ENCODE results near the gene MAL. TPM values are rescaled to one million over a fixed set of nuclear protein-coding genes. Genes with fewer than 3 reads are reported as not detected.

MAL gene
- total RNA-seq (2014; rRNA removed; shearing (Covaris generic)) = not detected in 2 replicates

DNA sequence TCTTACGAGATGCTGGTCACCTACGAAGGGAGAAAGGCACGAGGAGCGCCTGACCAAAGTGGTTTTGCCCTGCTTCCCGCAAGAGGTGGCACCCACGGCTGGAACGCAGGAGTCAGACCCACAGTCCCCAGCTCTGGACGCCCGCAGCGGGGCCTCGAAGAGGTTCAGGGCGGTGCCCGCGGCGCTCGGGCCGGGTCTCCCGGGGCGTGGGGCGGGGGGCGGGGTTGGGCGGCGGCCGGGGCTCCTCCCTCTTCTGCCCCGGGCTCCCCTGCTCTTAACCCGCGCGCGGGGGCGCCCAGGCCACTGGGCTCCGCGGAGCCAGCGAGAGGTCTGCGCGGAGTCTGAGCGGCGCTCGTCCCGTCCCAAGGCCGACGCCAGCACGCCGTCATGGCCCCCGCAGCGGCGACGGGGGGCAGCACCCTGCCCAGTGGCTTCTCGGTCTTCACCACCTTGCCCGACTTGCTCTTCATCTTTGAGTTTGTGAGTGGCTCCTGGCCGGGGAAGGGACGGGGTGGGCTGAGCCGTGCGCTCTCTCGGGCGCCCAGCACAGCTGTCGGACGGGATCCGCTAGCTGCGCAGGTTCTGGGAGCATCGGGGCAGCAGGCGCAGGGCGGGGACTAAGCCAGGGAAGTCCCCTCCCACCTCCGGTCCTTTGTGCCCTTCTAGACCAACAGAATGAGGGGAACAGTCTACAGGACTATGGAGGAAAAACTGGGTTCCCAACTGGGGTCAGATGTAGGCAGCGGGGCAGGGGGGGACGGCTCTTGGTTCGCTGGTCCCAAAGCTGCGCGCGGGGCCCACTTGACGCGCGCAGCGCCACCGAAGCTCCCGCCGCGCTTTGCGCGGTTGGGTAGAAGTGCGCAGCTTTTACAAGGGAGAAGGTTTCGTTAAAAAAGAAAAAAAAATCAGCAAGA, at the start of gene MAL:
MAL (plus strand) TSS at position 303 of the 914 bp plus-strand sequence; CDS start at position 388, 85 bp downstream.
- peaks cover 44% of the 10 kb centered on the region for H3K27me3 ChIP-seq (replicated peaks)
- H3K4me3 ChIP-seq = no peak within 1 kb of the TSS
- no peaks in the 10 kb centered on the region for H3K4me1 ChIP-seq (replicated peaks)
- H3K36me3 ChIP-seq = no peaks in the 10 kb centered on the region
- DNase-seq (ENCODE audit: low read depth in 1 of 2, low spot score in 2 of 2) = no peak
- H3K9me3 ChIP-seq (replicated peaks) = no peaks in the 10 kb centered on the region
- no peak within 1 kb of the TSS for H3K27ac ChIP-seq

DNA sequence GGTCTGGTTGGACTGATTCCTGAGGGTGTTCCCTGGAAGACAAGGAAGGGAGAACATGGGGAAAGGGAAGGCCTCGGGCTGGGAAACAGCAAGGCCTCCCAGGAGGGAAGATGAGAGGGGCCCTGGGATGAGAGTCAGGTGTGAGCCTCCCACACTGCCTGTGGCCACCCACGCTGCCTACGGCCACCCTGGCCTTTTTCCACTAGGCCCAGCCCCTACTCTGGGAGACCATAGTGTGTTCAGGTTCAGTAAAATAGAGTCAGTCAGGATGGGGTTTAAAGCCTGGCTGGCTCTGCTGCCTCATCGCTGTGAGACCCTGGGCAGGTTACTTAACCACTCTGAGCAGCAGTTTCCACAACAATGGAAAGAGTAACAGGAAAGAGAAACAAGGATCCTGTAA, 47.7 kb upstream of the MAL start:
- Histone ChIP-seq H3K27ac (no peak overlapping the region), H3K36me3 (no peaks in the 10 kb centered on the region), H3K9me3 (replicated peaks) (no peaks in the 10 kb centered on the region), H3K4me3 (no peak overlapping the region), H3K4me1 (replicated peaks) (no peaks in the 10 kb centered on the region), H3K27me3 (replicated peaks) (peaks cover 11% of the 10 kb centered on the region)
- DNase-seq (ENCODE audit: low read depth in 1 of 2, low spot score in 2 of 2) = no peak

DNA sequence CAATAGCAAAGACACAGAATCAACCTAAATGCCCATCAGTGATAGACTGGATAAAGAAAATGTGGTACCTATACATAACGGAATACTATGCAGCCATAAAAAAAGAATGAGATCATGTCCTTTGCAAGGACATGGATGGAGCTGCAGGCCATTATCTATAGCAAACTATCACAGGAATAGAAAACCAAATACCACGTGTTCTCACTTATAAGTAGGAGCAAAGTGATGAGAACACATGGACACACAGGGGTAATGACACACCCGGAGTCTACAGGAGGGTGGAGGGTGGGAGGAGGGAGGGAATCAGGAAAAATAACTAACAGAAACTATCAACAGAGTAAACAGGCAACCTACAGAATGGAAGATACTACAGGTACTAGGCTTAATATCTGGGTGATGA, 46.6 kb upstream of the MAL start:
- Histone ChIP-seq H3K9me3 (replicated peaks) (no peaks in the 10 kb centered on the region), H3K4me1 (replicated peaks) (no peaks in the 10 kb centered on the region), H3K36me3 (no peaks in the 10 kb centered on the region), H3K4me3 (no peak overlapping the region), H3K27me3 (replicated peaks) (peaks cover 11% of the 10 kb centered on the region), H3K27ac (no peak overlapping the region)
- no peak for DNase-seq (ENCODE audit: low read depth in 1 of 2, low spot score in 2 of 2)

DNA sequence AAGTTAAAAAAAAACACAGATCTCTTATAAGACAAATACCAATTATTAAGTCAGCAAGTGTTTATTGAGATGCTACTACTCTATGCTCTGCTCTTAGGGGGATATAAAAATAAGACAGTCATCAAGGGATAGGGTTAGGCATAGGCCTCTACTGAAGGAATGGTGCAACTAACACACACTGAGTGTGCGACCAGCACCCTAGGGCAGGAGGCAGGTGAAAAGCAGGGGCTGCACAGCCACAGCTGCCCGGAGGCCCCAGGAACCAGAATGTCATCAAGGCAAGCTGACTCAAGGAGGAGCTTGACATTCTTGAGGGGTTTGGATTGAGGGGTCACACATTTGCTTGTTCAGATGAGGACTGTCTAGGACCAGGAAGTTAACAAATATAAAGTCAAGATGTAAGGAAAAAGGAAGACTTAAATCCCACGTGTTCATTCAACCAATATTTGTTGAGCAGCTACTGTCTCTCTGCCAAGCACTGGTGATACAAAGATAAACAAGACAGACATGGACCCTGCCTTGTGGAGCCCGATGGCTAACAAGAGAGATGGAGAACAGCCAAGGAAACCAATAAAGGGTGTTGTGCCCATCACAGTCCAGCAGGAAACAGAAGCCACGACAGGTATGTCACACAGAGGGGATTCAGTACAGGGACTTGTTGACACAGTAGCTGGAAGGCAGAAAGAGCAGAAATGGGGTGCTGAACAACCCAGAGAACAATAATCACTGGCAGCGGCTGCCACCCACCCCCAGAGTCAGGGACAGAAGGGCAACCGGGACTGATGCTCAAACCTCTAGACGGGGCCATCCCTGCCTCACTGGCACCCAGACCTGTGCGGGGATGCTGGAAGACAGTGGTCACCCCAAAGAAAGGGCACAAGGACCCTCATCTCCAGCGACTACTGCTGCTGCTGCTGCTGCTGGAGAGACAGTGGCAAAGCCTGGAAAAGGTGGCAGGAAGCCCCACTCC, 45.8 kb upstream of the MAL start:
- DNase-seq (ENCODE audit: low read depth in 1 of 2, low spot score in 2 of 2) = no peak
- Histone ChIP-seq H3K36me3 (no peaks in the 10 kb centered on the region), H3K4me3 (no peak overlapping the region), H3K27ac (no peak overlapping the region), H3K4me1 (replicated peaks) (no peaks in the 10 kb centered on the region), H3K27me3 (replicated peaks) (peaks cover 11% of the 10 kb centered on the region), H3K9me3 (replicated peaks) (no peaks in the 10 kb centered on the region)

DNA sequence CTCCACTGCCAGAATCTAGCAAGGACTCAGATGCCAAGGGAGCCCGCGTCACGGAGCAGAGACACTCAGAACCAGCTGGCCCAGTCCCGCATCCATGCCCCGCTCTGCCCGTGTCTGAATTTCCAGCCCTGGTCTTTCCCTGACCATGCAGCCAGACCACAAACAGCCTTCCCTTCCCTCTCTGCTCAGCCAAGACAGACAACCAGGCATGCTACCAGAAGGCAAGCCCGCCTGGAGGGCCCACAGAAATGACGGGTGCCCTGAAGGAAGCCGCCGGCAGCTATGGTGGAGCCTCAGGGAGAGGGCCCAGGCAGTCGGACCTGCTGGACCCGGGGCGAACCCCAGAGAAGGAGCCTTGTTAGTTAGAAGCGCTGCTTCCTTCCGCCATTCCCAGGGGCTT, 45.1 kb upstream of the MAL start:
- H3K4me3 ChIP-seq = no peak overlapping the region
- H3K27ac ChIP-seq = no peak overlapping the region
- no peaks in the 10 kb centered on the region for H3K36me3 ChIP-seq
- H3K27me3 ChIP-seq (replicated peaks) = peaks cover 10% of the 10 kb centered on the region
- DNase-seq (ENCODE audit: low read depth in 1 of 2, low spot score in 2 of 2) = no peak
- H3K9me3 ChIP-seq (replicated peaks) = no peaks in the 10 kb centered on the region
- H3K4me1 ChIP-seq (replicated peaks) = no peaks in the 10 kb centered on the region

DNA sequence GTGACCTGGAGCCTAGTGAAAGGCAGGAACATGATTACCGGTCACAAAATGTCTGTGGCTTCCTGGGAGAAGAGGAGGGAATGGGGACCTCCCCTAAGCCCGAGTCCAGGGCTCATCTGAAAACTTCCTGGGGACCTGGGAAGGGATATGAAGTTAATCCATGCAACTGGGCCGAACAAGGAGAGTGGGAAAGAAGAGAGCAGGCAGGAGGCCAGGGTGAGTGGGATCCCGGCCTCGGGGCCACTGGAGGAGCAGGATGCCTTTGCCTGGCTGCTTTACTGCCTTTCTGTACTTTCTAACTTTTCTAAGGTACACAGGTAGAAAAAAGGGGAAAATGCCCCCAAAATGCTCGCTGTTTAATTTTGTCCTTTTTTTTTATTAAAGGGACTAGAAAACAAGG, 43.4 kb upstream of the MAL start:
- Histone ChIP-seq H3K4me3 (no peak overlapping the region), H3K4me1 (replicated peaks) (no peaks in the 10 kb centered on the region), H3K27me3 (replicated peaks) (no peaks in the 10 kb centered on the region; the same call in 1 of the 2 replicates), H3K9me3 (replicated peaks) (no peaks in the 10 kb centered on the region), H3K27ac (no peak overlapping the region), H3K36me3 (no peaks in the 10 kb centered on the region)
- DNase-seq (ENCODE audit: low read depth in 1 of 2, low spot score in 2 of 2) = no peak

DNA sequence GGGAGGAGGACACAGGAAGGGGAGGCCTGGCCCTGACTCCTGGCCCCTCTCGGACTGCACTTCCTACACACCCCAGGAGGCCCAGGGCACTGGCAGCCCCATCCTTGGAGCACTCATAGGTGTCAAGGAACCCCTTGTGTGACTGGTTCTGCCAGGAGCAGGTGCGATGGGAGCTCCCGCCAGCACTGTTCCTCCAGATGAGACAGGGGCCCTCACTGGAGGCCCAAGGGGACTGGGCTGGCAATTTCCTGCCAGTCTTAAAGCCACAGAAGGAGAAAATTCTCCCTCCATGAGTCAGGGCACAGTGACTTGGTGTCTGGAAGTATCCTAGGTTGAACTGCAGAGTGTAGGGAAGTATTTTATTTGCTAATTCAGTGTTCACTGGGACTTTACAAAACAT, 42.8 kb upstream of the MAL start:
- H3K4me3 ChIP-seq = no peak overlapping the region
- H3K4me1 ChIP-seq (replicated peaks) = no peaks in the 10 kb centered on the region
- H3K9me3 ChIP-seq (replicated peaks) = no peaks in the 10 kb centered on the region
- DNase-seq (ENCODE audit: low read depth in 1 of 2, low spot score in 2 of 2) = no peak
- no peaks in the 10 kb centered on the region for H3K36me3 ChIP-seq
- no peak overlapping the region for H3K27ac ChIP-seq
- no peaks in the 10 kb centered on the region; the same call in 1 of the 2 replicates for H3K27me3 ChIP-seq (replicated peaks)

DNA sequence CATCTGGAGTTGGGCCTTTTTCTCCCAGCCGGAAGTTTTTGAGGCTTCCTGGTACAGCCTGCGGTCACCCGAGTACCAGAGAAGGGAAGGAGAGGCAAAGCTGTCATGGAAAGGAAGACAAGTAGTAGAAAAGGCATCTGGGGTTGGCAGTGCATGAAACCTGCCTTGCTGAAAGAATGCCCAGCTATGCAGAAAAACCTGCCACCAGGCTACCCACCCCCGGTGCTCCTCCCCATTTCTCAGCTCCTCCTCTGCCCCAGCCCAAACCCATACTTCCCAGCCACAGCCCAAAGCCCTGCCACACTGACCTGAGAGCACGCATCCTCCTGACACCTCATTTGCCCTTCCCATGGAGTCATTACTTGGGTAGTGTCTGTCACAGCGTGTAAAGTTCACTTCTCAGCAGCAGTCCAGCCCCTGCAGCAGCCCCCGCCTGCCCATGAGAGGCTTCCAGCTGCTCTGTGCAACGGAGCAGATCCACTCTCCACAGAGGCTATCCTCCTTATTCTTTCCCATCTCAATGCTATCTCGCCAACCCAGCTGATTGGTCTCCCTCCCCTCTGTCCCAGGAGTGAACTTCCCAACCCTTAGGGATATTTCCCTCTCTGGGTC, 40.4 kb upstream of the MAL start:
- Histone ChIP-seq H3K27ac (no peak overlapping the region), H3K36me3 (no peaks in the 10 kb centered on the region), H3K9me3 (replicated peaks) (no peaks in the 10 kb centered on the region), H3K4me1 (replicated peaks) (no peaks in the 10 kb centered on the region), H3K4me3 (no peak overlapping the region), H3K27me3 (replicated peaks) (no peaks in the 10 kb centered on the region; the same call in 1 of the 2 replicates)
- no peak for DNase-seq (ENCODE audit: low read depth in 1 of 2, low spot score in 2 of 2)

DNA sequence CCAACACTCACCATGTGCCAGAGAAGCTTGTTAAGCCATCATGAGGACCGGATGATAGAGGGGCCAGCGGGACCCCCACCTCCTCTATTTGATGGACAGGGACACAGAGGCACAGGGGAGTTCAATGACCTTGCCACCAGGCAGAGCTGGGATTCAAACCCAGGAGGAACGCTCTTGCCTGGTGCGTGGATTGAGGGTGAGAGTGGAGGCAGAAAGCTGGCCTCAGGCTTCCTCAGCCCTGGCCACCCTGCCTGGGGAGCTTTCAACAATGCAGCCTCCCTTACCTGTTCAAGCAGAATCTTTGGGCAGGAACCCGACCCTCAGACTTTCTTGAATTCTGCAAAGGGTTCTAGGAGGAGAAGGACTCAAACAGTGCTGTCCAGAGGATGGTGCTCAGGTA, 39.9 kb upstream of the MAL start:
- no peaks in the 10 kb centered on the region; the same call in 1 of the 2 replicates for H3K27me3 ChIP-seq (replicated peaks)
- H3K36me3 ChIP-seq = no peaks in the 10 kb centered on the region
- no peaks in the 10 kb centered on the region for H3K4me1 ChIP-seq (replicated peaks)
- H3K4me3 ChIP-seq = no peak overlapping the region
- no peaks in the 10 kb centered on the region for H3K9me3 ChIP-seq (replicated peaks)
- no peak overlapping the region for H3K27ac ChIP-seq
- DNase-seq (ENCODE audit: low read depth in 1 of 2, low spot score in 2 of 2) = no peak

DNA sequence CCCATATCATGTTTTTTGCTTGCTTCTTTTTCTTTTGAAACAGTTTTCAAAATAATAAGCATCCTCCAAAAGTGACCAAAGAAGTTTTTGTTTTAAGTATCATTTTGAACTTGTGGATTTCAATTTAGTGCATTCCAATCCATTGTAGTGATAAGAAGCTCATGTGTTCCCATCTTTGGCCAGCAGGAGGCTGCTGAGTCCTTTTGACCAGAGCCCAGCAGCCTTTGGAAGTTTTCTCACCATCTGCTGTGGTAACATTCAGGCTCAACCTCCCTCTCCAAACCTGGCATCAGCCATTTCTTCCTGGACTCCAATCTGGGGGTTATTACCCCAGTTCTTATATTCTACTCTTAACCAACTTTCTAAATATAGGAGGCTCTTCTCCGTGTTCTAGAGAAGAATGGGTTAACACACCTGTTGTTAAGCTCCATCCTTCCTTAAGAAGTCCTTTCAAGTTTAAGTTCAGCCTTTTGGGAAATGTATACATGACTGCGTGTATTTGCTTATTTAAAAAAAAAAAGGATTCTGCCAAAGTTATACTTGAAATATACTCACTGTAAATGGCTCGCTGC, 39.0 kb upstream of the MAL start:
- no peaks in the 10 kb centered on the region for H3K4me1 ChIP-seq (replicated peaks)

DNA sequence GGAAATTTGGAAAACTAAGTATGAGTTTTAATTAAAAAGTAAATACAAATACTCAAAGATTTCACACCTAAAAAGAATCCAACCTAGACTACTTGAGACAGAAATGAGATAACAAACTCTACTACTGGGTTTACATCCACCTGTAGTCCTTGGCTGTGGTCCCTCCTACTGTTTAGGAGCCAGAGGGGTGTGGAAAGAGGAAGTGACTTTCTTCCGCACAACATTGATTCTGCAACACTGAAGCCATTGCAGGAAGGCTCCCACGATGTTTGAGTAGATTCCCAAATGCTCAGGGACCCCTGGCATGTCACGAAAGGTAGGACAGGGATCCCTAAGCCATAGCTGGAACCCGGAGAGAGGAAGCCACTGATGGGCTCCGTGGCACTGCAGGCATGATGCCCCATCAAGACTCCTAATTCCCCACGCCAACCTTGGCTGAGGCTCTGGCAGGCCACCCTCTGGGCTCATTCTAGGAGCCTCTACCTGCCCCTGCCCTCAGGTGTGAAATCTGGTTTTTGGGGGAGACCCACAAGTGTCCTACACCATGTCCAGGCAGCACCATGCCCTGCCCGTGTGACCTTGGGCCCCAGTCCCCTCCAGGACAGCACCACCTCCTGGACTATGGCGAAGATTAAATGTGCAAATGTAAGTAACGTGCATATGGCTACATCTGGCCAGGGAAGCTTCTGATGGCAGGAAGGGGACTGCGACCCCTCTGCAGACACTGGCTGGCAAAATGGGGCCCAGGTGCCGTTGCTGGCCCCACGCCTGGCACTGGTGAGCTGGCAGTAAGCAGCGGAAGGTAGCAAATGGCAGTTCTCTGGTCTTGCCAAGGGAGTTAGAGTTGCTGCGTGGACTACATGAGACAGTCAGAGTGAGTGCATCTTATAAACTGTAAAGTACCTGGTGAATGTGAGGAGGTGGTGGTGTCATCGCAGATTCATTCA, 38.2 kb upstream of the MAL start:
- no peaks in the 10 kb centered on the region; the same call in 1 of the 2 replicates for H3K27me3 ChIP-seq (replicated peaks)
- no peak overlapping the region for H3K4me3 ChIP-seq
- no peak overlapping the region for H3K27ac ChIP-seq
- H3K4me1 ChIP-seq (replicated peaks) = no peaks in the 10 kb centered on the region
- DNase-seq (ENCODE audit: low read depth in 1 of 2, low spot score in 2 of 2) = no peak
- no peaks in the 10 kb centered on the region for H3K36me3 ChIP-seq
- H3K9me3 ChIP-seq (replicated peaks) = no peaks in the 10 kb centered on the region

More for the DNA sequence above, 39.0 kb upstream of the MAL start:
- Histone ChIP-seq H3K36me3 (no peaks in the 10 kb centered on the region), H3K4me3 (no peak overlapping the region), H3K27ac (no peak overlapping the region), H3K9me3 (replicated peaks) (no peaks in the 10 kb centered on the region), H3K27me3 (replicated peaks) (no peaks in the 10 kb centered on the region; the same call in 1 of the 2 replicates)
- DNase-seq (ENCODE audit: low read depth in 1 of 2, low spot score in 2 of 2) = no peak

DNA sequence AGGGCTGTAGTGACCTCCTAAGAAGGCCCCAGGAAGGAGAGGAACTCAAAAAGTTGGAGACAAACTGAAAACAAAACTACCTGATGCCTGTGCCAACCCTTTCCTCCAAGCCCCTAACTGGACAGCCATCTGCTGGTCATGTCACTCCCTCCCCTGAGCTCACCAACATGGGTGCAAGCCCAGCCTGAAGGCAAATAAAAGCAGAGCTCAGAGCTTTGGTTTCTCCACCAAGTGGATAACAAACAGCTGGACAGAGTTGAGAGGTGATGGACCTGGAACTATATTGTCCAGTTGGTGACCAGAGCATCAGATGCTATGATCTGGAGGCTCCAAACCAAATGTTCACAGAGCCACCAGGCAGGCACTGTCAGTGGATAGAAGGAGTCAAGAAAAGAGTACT, 34.6 kb upstream of the MAL start:
- H3K36me3 ChIP-seq = no peaks in the 10 kb centered on the region
- no peaks in the 10 kb centered on the region for H3K4me1 ChIP-seq (replicated peaks)
- H3K27me3 ChIP-seq (replicated peaks) = no peaks in the 10 kb centered on the region; the same call in 1 of the 2 replicates
- no peak overlapping the region for H3K27ac ChIP-seq
- no peaks in the 10 kb centered on the region for H3K9me3 ChIP-seq (replicated peaks)
- no peak overlapping the region for H3K4me3 ChIP-seq
- no peak for DNase-seq (ENCODE audit: low read depth in 1 of 2, low spot score in 2 of 2)

Measured in SJSA1 (cell line).